LNCAP (cell line): Measurements from ENCODE around the gene ITK.

Experiments used
- TF ChIP-seq, protein P1 (sequence below): fragments of 450-650 bp; IDR thresholded peaks from 2 replicates; pipeline ENCODE4 v1.5.1; 2017; ENCODE audit warnings: mild to moderate bottlenecking

The ITK gene

DNA sequence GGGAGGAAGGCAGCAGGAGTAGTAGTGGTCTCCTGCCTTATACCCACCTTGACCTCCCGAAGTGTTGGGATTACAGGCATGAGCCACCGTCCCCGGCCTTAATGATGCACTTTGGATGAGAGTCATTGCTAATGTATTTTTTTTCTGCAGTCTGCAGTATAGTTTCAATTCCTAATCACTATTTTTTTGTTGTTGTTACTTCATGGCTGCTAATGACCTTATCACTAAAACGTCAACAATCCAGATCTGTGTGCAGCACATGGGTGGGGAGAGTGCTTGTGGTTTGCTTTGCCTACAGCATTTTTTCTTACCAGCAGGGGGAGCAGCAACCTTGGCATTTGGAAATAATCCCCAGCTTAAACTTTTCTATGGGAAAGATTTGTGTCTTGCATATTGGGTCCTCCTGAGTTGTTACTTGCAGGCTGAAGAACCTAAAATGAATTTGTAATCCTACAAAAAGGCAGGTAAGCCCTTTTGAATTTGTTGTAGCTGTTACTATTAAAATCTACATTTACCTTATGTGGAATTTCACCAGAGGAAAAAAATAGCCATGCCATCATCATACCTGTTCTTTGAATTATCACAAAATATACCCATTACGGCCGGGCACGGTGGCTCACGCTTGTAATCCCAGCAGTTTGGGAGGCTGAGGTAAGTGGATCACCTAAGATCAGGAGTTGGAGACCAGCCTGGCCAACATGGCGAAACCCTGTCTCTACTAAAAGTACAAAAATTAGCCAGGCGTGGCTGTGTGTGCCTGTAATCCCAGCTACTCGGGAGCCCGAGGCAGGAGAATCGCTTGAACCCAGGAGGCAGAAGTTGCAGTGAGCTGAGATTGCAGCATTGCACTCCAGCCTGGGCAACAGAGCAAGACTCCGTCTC lies 31.7 kb upstream of the ITK start:
- TF ChIP-seq, protein P1, sequence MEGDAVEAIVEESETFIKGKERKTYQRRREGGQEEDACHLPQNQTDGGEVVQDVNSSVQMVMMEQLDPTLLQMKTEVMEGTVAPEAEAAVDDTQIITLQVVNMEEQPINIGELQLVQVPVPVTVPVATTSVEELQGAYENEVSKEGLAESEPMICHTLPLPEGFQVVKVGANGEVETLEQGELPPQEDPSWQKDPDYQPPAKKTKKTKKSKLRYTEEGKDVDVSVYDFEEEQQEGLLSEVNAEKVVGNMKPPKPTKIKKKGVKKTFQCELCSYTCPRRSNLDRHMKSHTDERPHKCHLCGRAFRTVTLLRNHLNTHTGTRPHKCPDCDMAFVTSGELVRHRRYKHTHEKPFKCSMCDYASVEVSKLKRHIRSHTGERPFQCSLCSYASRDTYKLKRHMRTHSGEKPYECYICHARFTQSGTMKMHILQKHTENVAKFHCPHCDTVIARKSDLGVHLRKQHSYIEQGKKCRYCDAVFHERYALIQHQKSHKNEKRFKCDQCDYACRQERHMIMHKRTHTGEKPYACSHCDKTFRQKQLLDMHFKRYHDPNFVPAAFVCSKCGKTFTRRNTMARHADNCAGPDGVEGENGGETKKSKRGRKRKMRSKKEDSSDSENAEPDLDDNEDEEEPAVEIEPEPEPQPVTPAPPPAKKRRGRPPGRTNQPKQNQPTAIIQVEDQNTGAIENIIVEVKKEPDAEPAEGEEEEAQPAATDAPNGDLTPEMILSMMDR: peak; percentile 93

DNA sequence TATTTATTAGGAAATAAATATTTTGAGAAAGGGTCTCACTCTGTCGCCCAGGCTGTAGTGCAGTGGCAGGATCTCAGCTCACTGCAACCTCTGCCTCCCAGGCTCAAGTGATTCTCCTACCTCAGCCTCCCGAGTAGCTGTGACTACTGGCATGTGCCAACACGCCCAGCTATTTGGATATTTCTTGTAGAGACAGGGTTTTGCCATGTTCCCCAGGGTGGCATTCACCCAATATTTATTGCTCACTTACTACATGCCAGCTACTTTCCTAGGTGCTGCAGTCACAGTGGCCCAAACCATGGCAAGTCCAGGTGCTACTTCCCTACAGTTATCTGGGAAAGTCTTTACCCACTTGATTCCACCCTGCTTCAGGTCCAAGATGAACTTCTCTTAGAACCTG lies 29.6 kb upstream of the ITK start:
- TF ChIP-seq, protein P1: no peak

DNA sequence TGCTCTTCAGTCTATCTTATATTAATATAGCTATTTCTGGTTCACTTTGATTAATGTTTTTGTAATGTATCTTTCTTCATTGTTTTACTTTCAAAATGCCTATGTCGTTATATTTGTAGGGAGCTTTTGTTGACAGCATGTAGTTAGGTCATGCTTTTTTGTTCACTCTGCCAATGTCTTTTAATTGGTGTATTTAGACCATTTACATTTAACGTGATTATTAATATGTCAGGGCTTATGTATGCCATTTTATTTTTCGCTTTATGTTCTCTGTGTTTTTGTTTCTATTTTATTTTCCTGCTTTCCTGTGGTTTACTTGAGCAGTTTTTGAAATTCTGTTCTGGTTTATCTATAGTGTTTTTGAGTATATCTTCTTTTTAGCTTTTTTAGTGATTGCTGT lies 25.3 kb upstream of the ITK start:
- TF ChIP-seq, protein P1: no peak

DNA sequence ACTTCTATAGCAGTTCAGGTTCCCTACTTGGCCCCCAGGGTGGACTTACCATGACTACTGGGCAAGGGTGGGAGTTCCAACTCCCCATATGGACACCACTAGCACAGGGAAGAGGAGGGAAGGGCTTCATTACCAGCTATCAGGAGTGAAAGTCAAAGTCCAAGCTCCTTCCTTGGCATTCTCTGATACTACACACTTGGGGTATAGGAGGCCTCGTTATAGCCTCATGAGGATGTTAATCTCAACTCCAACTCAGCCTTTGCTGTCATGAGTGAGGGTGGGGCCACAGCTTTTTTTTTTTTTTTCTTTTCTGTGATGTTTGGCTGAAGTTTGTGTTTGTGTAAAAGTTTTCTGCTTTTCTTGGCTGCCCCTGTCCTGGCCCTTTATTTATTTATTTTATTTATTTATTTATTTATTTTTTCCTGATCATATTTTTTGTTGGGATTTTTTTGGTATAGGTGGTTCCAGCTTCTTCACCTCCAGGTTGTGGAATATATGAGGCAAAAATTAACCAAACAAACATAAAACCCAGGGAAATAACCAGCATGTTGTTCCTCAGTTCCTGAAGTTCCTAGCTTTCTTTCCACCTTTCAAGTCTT lies 23.2 kb upstream of the ITK start:
- TF ChIP-seq, protein P1: no peak

DNA sequence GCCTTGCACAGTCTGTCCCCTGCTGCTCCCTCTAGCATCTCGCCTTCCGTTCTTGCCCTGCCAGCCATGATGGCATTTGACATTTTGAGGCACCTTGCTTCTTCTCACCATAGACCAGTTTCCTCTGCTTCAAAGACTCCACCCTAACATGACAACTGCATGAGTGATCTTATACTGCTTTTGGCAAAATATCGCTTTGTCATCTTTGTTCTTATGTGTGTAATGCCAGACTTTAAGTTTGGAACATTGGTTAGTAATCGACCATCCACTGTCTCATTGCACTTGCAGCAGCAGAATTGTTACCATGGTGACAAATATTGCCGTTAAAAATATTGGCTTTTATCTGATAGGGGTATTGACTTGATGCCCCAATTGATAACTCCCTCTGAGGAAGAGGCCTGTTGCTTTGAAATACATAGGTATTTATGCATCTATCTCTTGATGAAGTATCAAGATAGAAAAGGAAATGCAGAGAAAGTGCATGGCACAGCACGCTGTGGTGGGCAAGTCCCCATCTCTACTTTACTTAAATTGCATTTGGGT lies 21.4 kb upstream of the ITK start:
- TF ChIP-seq, protein P1: no peak

DNA sequence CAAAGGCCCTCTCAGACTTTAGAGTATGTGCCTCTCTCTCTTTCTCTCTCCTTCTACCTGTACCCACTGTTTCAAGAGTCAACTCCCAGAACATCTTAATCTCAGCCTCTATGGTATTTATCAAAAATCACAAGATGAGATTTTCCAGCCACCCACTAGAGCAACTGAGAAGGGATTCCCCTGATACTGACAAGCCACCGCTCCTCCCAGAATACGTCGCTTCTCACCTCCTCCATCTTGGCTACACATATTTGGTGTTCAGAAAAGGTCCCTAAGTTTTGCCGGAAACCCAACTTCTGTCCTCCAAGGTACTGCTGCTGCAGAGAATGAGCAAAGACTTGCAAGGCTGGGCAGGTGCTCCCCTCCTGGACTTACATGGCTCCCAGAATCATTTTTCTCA lies 20.6 kb upstream of the ITK start:
- TF ChIP-seq, protein P1: no peak

DNA sequence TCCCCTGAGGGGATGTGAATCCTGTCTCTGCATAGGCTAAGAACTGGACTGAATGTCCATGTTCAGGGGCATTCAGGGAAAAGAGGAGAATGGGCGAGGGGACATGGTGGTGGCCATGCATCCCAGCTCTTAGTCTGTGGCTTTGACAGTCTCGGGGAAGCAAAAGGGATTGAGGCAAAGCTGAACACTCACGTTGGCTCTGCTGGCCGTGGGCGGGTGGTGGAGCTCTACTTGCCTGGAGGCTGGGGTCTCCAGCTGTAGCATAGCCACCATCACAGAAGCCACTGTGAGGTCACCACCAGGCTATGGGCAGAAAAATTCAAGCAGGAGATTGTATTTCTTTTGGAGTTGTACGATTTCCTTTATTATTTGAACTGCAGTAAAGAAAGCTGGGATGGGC lies 18.6 kb upstream of the ITK start:
- TF ChIP-seq, protein P1: no peak
